Activated naive CD4-positive, alpha-beta T cell treated with anti-CD3 and anti-CD28 coated beads, Interleukin-2, amount 50 U/mL, for 72 hours (primary cell): Measurements from ENCODE around the gene CYP2A7. TPM values are rescaled to one million over a fixed set of nuclear protein-coding genes. Genes with fewer than 3 reads are reported as not detected.
A peak's percentile ranks its signal among the peaks of the same experiment; 100 is the strongest.
"Not testable (repeated sequence)": the region's sequence is repeated elsewhere in the genome, so short reads cannot be mapped to it uniquely, and the experiment has no call there.

Experiments
- ATAC-seq, 2 donors: fragments of 150-1000 bp; cut with Tn5 transposase; 2 replicates each; pipeline ENCODE4 v1.10.0; 2021; ENCODE audit warnings: mild to moderate bottlenecking in 2 of 2, moderate library complexity in 2 of 2
- DNase-seq, 2 donors: peaks; one replicate each; pipeline ENCODE4 v3.0.0; 2021 to 2022; ENCODE audit warnings: low spot score in 2 of 2
- H3K27ac Mint-ChIP-seq, 2 donors: one replicate each; pipeline ENCODE4 v1.8.0; 2022; ENCODE audit warnings: mild to moderate bottlenecking in 2 of 2, mixed read lengths in 2 of 2
- H3K36me3 Mint-ChIP-seq, 2 donors: one replicate each; pipeline ENCODE4 v1.8.0; 2022; ENCODE audit warnings: mixed read lengths in 2 of 2
- H3K9me3 Mint-ChIP-seq, 2 donors: one replicate each; pipeline ENCODE4 v1.8.0; 2022; ENCODE audit warnings: mixed read lengths in 2 of 2
- total RNA-seq, 2 donors: library from RNA; stranded (reverse); gene quantifications; one replicate each; pipeline ENCODE4 v1.2.3, GENCODE V29; 2022

Gene CYP2A7, protein sequence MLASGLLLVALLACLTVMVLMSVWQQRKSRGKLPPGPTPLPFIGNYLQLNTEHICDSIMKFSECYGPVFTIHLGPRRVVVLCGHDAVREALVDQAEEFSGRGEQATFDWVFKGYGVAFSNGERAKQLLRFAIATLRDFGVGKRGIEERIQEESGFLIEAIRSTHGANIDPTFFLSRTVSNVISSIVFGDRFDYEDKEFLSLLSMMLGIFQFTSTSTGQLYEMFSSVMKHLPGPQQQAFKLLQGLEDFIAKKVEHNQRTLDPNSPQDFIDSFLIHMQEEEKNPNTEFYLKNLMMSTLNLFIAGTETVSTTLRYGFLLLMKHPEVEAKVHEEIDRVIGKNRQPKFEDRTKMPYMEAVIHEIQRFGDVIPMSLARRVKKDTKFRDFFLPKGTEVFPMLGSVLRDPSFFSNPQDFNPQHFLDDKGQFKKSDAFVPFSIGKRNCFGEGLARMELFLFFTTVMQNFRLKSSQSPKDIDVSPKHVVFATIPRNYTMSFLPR
- not detected for total RNA-seq

DNA sequence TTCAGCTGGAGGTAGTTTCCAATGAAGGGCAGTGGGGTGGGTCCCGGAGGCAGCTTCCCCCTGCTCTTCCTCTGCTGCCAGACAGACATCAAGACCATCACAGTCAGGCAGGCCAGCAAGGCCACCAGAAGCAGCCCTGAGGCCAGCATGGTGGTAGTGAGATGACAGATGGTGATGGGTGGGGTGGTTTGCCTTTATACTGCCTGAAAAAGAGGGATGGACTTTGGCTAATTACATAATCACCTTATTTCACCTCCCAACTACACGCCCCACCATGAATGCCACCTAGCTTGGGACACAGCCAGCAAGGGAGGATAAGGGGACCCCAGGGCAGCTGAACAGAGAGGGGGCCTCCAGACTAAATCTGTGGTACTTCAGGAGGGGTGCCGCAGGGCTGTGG, at the start of gene CYP2A7:
TSS of gene CYP2A7 (minus strand) at position 170 of the 400 bp plus-strand sequence. CDS start at position 149, 21 bp downstream.
- H3K9me3 Mint-ChIP-seq, ATAC-seq, H3K36me3 Mint-ChIP-seq, DNase-seq: not testable (repeated sequence)
- H3K27ac Mint-ChIP-seq: peak within 1 kb of the TSS in 1 of 2 donors; percentile 50

DNA sequence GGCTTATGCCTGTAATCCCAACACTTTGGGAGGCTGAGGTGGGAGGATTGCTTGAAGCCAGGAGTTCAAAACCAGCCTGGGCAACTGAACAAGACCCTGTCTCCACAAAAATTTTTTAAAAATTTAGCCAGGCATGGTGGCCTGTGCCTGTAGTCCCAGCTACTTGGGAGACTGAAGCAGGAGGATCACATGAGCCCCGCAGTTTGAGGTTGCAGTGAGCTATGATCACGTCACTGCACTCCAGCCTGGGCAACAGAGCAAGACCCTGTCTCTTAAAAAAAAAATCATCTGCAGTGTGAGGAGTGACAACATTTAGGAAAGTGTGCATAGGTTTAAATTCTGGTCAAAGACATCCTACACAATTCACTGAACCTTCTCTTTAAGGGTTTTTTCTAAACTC, 48.8 kb upstream of the CYP2A7 start:
- H3K36me3 Mint-ChIP-seq, H3K27ac Mint-ChIP-seq, ATAC-seq: not testable (repeated sequence)

DNA sequence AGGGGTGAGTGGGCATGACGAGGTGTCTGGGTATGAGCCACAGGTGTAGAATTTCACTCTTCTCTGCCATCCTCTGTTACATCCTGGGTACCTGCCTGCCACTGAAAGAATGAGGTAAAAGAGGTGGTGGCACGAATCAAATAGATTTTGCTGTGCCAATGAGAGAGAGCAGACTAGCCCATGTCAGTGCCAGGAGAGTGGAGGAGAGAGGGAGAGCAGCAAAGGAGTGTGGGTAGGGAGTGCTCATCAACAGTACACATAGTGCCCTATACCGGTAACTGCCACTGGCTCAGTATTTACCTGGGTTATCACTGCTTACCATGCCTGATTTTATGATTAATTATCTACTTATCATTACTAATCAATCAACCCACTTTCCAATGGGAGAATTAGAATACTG, 47.9 kb upstream of the CYP2A7 start:
- H3K9me3 Mint-ChIP-seq, ATAC-seq, DNase-seq, H3K27ac Mint-ChIP-seq, H3K36me3 Mint-ChIP-seq: not testable (repeated sequence)

More for the DNA sequence above, 48.8 kb upstream of the CYP2A7 start:
- H3K9me3 Mint-ChIP-seq, DNase-seq: not testable (repeated sequence)

DNA sequence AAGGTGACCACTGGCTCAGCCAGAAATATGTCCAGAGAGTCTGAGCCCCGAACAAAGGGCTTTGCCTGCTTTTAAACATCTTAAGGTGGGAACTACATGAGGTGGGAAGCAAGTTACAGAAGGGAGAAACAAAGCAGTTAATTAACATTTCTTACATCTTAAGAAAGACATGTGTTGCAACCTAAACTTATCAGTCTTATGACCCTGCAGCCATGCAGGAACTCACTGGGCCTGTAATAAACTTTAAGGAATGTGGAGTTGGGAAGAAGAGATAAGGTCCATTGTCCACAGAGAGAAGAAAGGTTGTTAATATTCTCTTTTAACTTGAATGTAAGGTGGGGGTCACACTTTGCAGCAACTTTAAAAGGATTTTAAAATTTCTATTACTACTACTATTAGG, 46.8 kb upstream of the CYP2A7 start:
- Mint-ChIP-seq H3K9me3 (no peaks in the 10 kb centered on the region), H3K36me3 (no peaks in the 10 kb centered on the region), H3K27ac (no peak overlapping the region)
- no peak for ATAC-seq
- DNase-seq: no peak

DNA sequence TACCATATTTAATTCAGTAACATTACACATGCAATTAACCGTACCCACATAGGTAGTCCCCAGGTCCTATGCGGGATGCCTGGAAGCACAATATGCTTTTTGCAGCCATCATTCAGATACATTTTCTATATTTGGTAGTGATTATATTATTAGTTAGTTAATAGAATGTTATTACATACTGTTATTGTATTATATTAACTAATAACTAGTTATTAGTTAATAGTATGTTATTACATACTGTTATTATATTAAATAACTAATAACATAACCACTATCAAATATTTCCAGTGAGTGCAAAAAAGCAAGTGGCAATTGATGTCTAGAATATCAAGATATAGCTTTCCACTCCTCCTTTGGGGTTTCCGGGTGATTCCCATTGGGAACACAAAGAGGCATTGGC, 45.5 kb upstream of the CYP2A7 start:
- DNase-seq: no peak
- ATAC-seq: no peak
- Mint-ChIP-seq H3K36me3 (no peaks in the 10 kb centered on the region), H3K9me3 (no peaks in the 10 kb centered on the region), H3K27ac (no peak overlapping the region)

DNA sequence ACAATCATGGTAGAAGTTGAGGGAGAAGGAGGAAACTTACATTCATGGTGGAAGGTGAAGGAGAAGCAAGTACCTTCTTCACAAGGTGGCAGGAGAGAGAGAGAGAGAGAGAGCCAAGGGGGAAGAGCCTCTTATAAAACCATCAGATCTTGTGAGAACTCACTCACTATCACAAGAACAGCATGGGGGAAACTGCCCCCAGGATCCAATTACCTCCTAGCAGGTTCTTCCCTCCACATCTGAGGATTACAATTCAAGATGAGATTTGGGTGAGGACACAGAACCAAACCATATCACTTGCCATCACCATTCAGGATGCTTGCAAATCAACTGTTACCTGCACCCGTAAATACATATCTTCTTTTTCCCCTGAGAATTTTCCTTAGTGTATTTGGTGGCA, 44.2 kb upstream of the CYP2A7 start:
- not testable (repeated sequence) for ATAC-seq, H3K36me3 Mint-ChIP-seq

DNA sequence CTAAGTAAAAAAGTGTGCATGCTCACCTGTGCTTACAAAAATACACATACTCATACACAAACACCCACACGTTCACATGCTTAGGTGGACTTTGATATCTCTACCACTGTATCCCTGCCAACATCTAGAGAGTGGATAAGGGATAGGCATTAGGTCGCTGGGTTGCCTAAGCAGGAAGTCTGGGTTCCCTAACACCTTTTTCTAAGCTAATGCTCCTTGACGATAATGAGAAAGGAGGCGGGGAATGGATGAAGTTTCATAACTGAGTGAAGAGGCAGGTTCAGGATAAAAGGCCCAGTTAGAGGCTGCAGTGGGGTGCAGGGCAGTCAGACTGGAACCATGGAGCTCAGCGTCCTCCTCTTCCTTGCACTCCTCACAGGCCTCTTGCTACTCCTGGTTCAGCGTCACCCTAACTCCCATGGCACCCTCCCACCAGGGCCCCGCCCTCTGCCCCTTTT, 41.9 kb upstream of the CYP2A7 start:
- no peak overlapping the region for H3K27ac Mint-ChIP-seq

More for the DNA sequence above, 44.2 kb upstream of the CYP2A7 start:
- H3K9me3 Mint-ChIP-seq, H3K27ac Mint-ChIP-seq, DNase-seq: not testable (repeated sequence)

DNA sequence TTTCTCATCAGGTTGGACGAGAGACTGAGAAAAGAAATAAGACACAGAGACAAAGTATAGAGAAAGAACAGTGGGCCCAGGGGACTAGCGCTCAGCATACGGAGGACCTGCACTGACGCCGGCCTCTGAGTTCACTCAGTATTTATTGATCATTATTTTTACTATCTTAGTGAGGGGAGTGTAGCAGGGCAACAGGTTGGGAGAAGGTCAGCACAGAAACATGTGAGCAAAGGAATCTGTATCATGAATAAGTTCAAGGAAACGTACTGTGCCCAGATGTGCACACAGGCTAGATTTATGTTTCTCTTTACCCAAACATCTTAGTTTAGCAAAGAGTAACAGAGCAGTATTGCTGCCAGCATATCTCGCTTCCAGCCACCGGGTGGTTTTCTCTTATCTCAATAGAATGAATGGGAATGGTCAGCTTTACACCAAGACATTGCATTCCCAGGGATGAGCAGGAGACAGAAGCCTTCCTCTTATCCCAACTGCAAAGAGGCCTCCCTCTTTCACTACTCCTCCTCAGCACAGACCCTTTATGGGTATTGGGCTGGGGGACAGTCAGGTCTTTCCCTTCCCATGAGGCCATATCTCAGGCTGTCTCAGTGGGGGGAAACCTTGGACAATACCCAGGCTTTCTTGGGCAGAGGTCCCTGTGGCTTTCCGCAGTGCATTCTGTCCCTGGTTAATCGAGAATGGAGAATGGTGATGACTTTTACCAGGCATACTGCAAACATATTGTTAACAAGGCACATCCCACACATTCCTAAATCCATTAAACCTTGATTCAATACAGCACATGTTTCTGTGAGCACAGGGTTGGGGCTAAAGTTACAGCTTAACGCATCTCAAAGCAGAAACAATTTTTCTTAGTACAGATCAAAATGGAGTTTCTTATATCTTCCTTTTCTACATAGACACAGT, 40.5 kb upstream of the CYP2A7 start:
- H3K9me3 Mint-ChIP-seq, ATAC-seq, H3K36me3 Mint-ChIP-seq, H3K27ac Mint-ChIP-seq, DNase-seq: not testable (repeated sequence)

More for the DNA sequence above, 41.9 kb upstream of the CYP2A7 start:
- H3K36me3 Mint-ChIP-seq: peaks cover 6 to 8% of the 10 kb centered on the region in 2 donors
- ATAC-seq (no peak), DNase-seq (no peak)
- peaks cover 5 to 6% of the 10 kb centered on the region in 2 donors for H3K9me3 Mint-ChIP-seq

DNA sequence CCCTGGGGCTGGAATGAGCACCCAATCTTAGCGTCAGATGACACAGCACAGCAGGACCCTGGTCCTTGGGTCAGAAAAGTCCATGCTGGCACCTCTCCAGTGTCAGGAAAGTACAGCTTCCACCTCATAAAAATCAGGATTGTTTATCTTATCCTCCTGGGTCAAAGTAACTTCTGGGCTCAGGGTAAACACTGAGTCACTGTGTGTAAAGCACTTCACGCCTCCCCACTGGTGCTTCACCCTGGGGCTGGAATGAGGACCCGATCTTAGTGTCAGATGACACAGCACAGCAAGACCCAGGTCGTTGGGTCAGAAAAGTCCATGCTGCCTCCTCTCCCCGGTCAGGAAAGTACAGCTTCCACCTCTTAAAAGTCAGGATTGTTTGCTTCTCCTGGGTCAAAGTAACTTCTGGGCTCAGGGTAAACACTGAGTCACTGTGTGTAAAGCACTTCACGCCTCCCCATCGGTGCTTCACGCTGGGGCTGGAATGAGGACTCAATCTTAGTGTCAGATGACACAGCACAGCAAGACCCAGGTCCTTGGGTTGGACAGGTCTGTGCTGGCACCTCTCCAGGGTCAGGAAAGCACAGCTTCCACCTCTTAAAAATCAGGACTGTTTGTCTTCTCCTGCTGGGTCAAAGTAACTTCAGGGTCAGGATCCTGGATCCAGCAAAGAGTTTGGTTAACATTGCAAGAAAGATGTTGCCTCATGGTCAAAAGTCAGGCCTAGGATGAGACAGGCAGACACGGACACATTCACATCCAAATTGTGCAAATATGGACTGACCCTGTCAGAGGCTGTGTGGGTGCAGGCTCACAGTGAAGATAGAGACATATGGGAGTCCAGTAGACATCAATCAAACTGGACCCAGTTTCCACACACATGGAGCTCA, 39.2 kb upstream of the CYP2A7 start:
- peak overlapping the region in 1 of 2 donors; percentile 74 for H3K27ac Mint-ChIP-seq
- peaks cover 8 to 10% of the 10 kb centered on the region in 2 donors for H3K36me3 Mint-ChIP-seq
- DNase-seq (no peak), ATAC-seq (no peak)
- H3K9me3 Mint-ChIP-seq: peaks cover 5 to 10% of the 10 kb centered on the region in 2 donors

DNA sequence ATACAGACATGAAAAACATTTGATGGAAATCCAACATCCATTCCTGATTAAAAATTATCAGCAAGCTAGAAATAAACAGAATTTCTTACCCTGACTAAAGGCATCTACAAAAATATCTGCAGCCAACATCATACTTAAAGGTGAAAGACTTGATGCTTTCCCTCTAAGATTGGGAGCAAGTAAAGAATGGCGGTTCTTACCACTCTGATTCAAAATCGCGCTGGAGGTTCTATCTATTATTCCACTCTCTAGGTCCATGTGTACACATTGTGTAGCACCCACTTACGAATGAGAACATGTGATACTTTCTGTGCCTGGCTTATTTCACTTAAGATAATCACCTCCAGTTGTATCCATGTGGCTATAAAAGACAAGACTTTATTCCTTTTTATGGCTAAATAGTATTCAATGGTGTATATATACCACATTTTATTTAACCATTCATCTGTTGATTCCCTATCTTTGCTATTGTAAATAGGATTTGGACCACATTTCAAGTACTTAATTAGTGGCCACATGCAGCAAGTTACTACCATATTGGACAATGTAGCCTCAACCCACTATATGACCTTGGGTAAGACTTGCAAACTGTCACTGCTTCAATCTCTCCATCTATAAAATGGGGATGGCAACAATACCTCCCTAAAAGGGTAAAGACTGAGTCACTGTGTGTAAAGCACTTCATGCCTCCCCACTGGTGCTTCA, 38.4 kb upstream of the CYP2A7 start:
- DNase-seq (no peak), ATAC-seq (no peak)
- H3K9me3 Mint-ChIP-seq: peaks cover 8 to 10% of the 10 kb centered on the region in 2 donors
- H3K36me3 Mint-ChIP-seq: peaks cover 8 to 13% of the 10 kb centered on the region in 2 donors
- no peak overlapping the region for H3K27ac Mint-ChIP-seq

DNA sequence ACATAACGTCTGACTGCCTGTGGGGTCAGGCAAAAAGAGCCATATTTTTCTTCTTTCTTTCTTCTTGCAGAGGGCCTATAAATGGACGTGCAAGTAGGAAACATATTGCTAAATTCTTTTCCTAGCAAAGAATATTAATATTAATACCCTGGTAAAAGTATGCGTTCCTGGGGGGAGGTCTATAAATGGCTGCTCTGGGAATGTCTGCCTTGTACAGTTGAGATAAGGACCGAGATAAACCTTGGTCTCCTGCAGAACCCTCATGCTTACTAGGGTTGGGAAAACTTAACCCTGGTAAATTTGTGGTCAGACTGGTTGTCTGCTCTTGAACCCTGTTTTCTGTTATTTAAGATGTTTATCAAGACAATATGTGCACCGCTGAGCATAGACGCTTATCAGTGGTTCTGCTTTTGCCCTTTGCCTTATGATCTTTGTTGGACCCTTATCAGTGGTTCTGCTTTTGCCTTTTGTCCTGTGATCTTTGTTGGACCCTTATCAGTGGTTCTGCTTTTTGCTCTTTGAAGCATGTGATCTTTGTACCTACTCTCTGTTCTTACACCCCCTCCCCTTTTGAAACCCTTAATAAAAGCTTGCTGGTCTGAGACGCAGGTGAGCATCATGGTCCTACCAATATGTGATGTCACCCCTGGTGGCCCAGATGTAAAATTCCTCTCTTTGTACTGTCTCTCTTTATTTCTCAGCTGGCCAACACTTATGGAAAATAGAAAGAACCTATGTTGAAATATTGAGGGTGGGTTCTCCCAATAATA, 37.7 kb upstream of the CYP2A7 start:
- not testable (repeated sequence) for ATAC-seq, H3K27ac Mint-ChIP-seq
- peaks cover 9 to 14% of the 10 kb centered on the region in 2 donors for H3K9me3 Mint-ChIP-seq

DNA sequence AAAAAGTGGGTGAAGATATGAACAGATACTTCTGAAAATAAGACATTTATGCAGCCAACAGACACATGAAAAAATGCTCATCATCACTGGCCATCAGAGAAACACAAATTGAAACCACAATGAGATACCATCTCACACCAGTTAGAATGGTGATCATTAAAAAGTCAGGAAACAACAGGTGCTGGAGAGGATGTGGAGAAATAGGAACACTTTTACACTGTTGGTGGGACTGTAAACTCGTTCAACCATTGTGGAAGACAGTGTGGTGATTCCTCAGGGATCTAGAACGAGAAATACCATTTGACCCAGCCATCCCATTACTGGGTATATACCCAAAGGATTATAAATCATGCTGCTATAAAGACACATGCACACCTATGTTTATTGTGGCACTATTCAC, 36.3 kb upstream of the CYP2A7 start:
- Mint-ChIP-seq H3K36me3 (peaks cover 16 to 24% of the 10 kb centered on the region in 2 donors), H3K9me3 (peaks cover 16 to 24% of the 10 kb centered on the region in 2 donors)
- not testable (repeated sequence) for H3K27ac Mint-ChIP-seq, DNase-seq, ATAC-seq

More for the DNA sequence above, 37.7 kb upstream of the CYP2A7 start:
- H3K36me3 Mint-ChIP-seq: peaks cover 8 to 16% of the 10 kb centered on the region in 2 donors
- not testable (repeated sequence) for DNase-seq

DNA sequence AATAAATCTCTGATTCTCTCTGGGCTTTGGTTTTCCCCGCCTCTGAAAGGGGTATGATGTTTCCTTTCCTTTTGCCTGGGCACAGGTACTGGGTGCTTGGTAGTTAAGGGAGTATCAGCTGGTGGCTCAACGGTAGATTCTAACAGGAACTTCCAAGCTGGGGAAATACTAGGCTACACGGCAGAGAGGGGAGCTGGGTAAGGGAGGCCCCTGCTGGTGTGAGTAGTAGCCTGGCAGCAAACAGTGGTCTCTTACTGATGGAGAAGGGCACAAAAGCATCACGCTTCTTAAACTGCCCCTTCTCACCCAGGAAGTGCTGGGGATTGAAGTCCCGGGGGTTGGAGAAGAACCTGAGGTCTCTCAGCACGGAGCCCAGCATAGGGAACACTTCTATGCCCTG, 26.9 kb upstream of the CYP2A7 start:
- DNase-seq: peak in 1 of 2 donors; percentile 33
- Mint-ChIP-seq H3K36me3 (peaks cover 6 to 8% of the 10 kb centered on the region in 2 donors), H3K9me3 (peaks cover 7 to 8% of the 10 kb centered on the region in 2 donors), H3K27ac (peak overlapping the region in 1 of 2 donors; percentile 46)
- ATAC-seq: peak in 1 of 2 donors; percentile 80

DNA sequence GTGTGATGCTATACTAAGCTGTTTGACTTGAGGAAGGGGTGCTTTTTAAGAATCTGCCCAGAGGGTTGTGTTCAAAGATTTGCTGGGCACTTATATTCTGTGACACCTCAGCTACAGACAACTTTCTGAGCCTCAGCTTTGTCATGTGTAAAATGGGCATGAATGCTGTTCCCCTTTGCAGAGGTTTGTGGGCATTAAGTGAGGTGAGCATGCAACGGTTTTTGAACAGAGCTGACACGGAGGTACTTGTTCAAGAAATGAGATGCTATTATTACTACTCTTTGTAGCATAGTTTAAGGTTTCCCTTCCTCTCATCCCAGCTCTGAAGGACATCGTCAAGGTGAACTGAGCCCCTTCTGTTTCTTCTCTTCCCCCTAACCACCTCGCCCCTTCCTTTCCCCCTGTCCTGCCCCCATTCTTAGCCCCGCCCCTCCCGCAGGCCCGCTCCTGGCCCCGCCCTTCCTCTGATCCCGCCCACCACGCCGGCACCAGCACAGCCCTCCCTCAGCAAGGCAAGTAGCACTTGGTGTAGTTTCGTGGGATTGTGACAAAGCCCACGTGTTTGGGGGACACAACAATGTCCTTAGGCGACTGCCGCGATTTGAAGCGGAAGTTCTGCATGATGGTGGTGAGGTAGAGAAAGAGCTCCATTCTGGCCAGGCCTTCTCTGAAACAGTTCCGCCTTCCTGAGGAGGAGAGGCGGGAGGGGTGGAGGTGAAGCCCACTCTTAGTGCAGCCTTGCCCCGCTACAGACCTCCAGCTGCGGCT, 26.1 kb upstream of the CYP2A7 start:
- ATAC-seq (peak; percentile 59 to 91), DNase-seq (peak in 1 of 2 donors; percentile 64)
- Mint-ChIP-seq H3K36me3 (peaks cover 0 to under 1% of the 10 kb centered on the region in 2 donors), H3K9me3 (no peaks in the 10 kb centered on the region), H3K27ac (no peak overlapping the region)
